C1 segment of cervical spinal cord (tissue), 14 donors: ENCODE measurements around the gene GAK.

Experiments used
- DNase-seq, 14 donors: peaks; one replicate each; lab custom pipeline; 2025; lab: John Stamatoyannopoulos, UW

Gene GAK

DNA sequence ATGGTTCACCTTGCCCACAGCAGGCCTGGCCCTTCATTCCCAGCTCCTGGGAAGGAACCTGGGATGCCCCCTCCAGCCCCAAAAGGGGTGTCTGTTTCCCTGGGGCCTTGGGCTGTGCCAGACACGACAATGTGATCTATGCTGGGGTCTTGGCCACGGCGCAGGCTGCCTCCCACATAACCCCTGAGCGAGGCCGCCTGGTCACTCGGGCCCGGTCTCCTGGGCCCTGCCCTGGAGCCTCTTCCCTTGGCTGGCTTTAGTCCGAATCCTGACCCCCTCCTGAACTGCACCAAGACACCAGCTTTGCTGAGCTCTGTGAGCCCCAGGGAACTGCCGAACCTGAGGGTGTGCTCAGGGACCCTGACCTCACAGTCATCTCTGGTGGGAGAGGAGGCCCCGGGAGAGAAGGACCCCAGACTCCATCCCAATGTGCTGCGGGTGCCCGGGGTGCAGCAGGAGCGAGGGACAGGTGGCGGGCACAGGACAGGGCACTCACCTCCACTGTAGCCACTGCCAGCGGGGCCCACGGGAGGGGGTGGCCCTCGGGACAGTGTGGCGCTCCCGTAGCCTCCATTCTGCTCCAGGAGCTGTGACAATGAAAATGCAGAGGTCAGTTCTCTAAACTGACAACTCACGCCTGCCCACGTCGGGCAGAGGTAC lies 42.0 kb downstream of the GAK start:
- no peak for DNase-seq

DNA sequence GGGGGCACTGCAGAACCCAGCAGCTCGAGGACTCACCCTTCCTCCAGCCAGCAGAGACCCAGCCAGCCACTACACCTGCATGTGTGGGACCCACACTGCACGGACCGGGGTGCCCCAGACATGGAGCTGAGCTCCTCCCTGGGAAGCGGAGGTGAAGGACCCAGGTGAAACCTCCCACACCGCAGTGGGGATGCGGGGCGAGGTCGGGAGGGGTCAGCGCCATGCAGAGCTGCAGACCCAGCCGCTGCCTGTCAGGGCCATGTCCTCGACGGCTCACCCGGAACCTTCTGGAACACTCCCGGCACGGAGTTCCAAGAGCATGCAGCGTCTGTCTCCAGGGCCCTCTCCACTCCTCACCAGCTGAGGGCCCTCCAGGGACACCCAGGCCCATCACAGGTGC lies 42.6 kb downstream of the GAK start:
- DNase-seq: no peak

DNA sequence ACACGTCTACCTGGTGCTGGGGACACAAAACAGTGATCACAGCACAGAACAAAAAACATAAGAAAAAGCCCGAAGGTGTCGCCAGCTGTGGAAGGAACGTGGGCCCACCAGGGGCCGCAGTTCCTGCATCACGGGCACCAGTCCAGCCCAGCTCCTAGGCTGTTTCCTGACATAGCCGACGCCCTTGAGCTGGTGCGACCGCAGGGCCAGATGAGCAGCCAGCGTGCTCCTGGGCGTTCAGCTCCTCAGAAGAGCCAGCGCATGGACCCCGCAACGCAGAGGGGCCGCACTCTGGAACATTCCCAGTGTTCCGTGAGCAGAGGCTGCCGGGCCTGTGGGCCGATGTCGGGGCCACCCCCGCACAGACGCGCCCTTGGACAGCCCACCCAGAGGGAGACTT lies 44.1 kb downstream of the GAK start:
- no peak for DNase-seq

DNA sequence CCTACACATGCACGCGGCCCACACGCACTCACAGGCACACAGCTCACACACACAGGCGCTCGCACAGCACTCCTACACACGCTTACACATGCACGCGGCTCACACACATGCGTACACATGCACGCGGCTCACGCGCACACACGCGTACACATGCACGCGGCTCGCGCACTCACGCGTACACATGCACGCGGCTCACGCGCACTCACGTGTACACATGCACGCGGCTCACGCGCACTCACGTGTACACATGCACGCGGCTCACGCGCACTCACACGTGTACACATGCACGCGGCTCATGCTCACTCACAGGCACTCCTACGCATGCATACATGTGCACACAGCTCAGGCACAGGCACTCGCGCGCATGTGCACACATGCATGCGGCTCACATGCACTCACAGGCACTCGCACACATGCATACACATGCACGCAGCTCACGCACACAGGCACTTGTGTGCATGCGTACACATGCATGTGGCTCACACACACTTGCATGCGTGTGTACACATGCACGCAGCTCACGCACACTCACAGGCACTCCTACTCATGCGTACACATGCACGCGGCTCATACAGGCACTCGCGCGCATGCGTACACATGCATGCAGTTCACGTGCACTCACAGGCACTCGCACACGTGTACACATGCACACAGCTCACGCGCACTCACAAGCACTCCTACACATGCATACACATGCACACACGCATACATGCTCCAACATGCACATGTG lies 44.9 kb downstream of the GAK start:
- DNase-seq: no peak

DNA sequence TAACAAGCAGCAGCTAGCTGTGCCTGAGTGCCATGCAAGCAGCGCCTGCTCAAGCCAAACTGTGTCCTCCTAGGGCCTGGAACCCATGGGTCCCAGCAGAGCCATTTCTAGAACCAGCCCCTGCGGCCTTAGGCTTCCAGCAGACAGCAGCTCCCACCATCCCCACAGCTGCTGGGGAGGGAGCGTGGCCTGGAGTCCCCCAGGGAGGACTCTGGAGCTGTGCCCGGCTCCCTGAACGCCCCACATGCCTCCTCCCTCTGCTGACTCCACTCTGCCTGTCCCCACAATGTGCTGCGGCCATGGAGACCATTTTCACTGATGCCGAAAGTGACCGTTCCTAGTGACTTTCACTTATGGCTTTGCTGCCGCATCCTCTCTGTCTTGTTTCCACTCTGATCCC lies 45.9 kb downstream of the GAK start:
- DNase-seq: no peak

DNA sequence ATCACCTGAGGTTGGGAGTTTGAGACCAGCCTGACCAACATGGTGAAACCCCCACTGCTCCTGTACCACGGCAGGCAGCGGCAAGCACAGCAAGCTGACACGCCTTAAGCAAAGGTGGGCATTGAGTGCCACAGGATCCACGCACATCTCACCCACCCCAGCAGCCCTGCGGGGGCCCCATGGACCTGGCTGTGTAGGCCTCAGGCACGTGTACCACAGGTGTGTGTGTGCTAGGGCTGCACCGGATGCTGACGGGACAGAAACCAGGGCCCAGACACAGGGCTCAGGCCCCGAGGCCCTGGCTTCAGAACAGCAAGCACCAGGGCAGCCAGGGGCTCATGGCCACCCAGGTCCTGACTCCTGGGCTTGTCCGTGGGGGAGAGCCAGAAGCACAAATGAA lies 46.8 kb downstream of the GAK start:
- no peak for DNase-seq

DNA sequence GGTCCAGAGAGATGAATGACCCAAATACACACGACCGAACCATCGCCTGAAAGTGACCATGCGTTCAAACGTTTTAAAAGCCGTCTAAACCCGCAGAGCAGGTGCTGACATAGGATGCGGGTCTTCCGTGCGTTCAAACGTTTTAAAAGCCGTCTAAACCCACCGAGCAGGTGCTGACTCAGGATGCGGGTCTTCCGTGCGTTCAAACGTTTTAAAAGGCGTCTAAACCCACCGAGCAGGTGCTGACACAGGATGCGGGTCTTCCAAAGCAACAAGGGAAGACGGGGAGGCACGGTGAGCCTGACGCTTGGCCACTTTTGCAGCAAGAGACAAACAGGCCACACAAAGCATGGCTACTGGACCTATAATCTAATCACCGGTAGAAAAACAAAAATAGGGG lies 47.2 kb downstream of the GAK start:
- no peak for DNase-seq

DNA sequence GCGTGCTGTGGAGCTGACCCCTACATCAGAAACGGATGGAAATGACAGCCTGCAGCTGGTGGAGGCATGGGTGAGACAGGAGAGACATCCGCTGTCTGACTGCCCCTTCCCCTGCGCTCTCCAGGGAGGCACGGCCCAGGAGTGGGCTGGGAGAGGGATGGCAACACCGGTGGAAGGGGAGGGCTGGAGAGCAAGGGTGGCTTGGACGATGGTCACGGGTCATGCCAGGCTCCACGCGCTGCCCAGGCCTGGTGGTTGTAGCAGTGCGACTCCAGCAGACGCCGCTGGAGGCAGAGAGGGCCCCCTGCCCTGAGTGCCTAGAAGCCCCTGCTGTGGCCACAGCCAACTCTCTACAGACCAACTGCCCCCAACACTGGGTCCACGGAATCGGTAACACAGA lies 47.9 kb downstream of the GAK start:
- DNase-seq: no peak

DNA sequence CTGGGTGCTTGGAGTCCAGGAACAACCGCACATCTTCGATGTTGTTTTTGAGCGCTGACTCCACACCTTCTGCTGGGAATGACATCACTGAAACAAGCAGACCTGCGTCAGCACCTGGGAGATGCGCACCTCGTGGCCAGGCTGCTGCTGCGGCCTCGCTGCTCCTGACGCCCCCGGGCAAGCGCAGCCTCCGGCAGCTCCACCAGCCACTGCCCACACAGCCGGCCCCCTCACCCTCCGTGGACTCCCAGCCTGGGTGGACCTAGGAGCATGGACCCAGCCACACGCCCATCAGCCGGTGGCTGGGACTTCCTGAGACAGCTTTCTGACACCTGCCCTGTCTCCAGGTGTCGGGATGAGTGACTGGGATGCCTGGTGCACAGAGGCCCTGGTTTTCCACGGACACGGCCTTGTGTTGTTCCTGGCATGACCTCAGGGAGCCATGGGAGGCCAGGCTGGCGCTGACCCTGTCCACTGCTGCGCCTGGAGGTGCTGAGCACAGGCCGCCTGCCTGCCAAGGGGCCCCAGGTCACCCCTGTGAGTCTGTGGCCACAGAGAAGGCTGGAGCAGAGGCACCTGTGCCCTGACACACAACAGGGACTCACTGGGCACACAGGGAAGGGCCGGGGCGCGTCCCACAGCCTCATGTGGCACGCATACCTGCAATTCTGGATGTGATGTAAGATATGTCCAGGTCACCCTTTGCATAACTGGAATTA lies 48.6 kb downstream of the GAK start:
- DNase-seq: no peak

DNA sequence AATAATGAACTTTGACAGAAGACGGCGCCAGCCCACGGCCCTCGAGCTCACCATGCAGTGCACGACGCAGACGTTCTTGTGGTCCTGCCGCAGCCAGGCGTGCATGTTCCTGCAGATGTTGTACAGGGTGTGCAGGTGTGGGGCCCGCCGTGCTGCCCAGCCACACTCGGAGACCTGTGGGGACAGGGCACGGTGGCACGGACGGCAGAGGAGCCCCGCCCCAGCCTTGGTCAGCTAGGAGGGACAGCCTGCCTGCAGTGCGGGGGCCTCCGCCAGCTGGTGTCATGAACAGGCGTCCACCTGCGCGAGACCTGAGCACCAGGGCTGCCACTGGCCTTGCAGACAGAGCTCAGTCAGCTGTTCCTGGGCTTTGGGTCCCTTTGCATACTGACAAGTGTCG lies 49.5 kb downstream of the GAK start:
- DNase-seq: no peak

DNA sequence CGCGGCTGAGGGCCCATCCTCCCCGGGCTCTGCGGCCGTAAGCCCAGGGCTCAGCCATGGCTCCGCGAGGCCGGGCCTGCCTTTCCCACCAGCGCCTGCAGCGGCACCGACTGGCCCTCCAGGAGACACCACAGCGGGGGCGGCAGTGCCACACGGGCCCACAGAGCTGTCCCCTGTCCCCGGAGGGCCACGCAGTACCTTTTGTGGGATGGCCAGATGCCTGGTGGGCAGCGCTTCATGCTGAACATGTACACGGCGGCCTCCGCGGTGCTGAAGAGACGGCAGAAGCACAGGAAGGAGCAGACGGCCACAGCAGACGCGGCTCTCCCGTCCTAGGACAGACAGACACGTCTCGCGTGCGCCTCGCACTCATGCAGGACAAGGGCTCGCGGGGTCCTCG lies 50.4 kb downstream of the GAK start:
- DNase-seq: no peak

DNA sequence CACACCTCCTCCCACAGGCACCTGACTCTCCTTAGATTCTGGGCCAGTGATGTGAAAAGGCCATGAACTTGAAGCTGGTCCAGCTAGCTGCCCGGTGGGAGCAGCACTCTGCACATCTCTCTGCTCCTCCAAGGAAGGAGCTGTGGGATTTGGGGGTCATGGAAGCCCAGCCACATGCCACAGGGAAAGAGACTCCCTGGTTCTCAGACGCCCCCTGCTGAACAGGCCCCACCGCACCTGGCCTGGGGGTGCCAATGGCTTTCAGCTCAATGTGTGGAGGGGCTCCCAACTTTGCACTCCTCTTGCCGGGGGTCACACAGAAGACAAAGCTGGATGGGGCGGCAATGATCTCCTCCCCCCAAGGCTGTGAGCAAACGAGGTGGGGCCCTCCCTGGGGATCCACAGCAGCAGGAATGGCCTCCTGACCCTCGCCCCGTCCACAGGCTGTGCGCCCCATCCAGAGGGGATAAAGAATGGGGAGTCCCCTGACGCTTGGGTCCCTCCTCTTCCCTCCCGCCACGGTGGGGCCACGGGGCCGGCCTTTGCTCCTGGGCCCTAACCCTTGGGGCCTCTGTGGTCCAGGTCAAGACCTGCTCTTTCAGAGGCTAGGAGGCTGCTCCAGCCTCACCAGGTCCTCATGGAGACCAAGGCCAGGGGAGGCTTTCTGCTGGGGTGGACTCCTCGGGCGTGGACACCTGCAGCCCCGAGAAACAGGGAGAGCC lies 51.3 kb downstream of the GAK start:
- no peak for DNase-seq

DNA sequence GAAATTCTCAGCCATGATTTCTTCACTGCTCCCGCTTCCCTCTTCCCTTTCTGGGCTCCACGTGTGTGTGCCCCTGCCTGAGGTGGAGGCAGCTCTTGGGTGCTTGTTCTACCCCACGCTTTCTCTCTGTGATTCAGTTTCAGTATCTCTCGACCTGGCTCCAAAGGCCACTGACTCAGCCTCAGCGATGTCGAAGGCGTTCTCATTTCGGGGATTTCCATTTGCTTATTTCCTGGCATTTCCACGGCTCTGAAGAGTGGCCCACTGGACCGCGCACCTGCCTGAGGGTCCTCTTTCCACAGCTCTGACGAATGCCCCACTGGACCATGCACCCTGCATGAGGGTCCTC lies 52.4 kb downstream of the GAK start:
- DNase-seq: no peak

DNA sequence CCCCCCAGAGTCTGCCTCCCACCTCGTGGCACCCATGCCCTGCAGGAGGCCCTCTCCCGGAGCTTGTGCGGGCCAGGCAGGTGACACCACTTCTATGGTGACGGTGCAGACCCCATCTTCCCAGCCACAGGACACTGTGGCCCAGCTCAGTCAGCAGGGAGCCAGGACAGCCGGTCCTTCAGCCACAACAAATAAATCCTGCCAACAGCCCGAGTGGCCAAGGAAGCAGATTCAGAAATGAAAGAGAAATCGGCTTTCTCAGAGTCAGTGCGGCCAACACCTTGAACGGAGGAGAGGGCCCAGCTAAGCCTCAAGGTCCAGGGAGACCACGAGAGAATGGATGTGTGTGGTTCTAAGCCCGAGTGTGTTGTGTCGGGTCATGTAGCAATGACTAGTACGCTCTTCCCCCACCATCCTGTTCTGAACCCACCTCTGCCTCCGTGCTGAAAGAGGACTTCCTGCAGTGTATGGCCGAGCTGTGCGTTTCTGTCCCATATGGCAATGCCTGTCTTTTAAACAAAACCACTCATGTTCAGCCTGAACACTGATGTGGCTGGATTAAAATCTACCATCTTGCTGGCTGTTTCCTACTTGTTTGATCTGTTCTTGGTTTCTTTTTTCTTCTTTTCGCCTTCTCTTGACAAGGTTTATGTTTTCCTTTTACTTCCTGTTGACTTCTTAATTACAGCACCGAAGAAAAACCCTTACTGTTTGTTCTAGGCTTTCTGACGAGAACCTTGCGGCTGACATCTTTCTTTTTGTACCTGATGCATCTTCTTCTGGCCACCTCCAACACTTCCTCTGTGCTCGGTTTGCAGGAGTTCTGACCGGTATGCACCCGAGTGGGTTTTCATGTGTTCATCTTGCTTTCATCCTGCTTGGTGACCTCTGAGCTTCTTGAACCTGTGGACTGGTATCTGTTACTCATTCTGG lies 53.1 kb downstream of the GAK start:
- DNase-seq: peak in 1 of 14 donors; percentile 85

DNA sequence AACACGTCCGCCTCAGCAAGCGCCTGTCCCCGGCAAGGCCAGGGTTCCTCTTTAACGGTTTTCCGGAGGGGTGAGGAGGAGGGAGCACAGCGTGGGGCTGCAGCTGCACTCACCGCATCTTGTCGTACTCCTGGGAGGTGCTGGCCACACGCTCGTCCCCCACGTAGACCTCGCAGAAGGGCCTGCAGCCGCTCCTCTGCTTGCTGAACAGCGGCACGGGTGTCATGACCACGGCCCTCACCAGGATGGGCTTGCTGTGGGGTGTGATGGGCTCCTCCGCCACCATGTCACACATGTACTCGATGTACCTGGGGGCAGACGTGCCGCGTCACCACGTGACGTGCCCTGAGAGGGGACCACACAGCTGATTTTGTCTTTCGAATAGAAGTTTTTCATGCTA lies 54.6 kb downstream of the GAK start:
- no peak for DNase-seq

DNA sequence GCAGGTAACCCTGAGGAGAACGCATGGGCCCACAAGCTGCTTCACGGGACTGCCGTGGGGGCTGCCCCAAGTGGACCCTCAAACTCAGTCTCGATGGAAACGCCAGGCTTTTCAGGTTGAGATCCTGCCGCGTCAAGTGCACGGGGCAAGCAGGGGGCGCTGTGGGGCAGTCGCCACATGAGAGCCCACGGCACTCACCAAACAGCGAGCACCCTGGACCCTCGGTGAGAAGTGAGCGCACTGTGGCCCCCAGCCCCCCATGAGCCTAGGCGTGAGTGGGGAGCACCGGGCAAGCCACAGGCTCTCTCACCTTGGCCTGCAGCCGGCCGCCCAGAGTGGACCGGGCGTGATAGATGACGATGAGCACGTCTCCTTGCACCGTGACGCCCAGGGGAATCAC lies 55.3 kb downstream of the GAK start:
- no peak for DNase-seq

DNA sequence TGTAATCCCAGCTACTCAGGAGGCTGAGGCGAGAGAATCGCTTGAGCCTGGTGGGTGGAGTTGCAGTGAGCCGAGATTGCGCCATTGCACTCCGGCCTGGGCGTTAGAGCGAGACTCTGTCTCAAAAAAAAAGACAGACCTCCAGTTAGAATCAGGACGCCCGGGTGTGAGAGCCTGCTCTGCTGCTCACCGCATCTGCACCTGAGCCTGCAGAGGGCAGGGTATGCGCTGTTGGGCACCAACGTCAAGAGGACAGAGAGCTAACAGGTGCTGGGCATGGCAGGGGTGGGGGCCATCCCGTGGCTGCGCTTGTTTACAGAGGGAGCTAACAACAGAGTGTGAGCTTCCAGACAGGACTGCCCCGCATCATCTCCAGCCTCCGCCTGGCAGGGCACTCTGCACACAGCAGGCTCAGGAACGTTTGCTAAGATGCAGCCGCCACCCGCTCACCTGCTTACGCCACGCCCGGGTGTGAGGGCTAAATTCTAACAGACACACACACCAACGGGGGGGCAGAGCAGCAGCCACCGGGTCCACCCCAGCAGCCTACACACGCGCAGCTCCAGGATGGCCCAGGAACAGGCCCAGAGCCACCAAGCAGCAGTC lies 56.2 kb downstream of the GAK start:
- no peak for DNase-seq

DNA sequence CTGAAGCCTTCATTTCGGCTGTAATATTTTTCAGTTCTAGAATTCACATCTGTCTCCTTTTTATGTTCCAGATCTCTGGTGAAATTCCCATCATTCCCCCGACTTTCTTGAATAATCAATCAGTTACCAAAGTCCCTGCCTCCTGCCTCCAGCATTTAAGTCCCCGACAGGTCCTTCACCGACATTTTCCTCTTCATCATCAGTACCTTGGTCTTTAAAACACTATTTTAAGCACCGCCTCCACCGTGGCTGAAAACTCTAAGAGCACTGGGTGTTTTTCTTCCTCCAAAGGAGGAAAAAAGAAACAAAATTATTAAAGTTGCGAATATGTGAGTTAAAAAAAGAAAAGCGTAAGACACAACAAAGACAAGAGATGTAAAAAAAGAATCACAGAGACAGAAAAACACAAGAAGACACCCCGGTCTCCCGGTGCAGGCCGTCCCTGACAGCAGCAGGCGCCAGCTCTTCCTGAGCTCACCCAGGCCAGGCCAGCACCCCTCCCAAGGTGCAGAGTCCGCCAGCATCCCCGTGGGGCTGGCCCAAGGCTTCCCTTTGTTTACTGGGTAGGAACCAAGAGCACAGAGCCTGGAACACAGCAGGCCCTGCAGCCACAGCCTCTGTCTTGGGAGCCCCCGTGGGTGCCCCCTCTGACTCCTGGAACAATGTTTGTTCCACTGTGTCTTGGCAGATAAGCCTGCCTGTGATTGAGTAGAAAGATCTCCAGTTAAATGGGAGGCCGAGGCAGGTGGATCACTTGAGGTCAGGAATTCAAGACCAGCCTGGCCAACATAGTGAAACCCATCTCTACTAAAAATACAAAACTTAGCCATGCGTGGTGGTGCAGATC lies 56.9 kb downstream of the GAK start:
- DNase-seq: peak in 1 of 14 donors; percentile 17

DNA sequence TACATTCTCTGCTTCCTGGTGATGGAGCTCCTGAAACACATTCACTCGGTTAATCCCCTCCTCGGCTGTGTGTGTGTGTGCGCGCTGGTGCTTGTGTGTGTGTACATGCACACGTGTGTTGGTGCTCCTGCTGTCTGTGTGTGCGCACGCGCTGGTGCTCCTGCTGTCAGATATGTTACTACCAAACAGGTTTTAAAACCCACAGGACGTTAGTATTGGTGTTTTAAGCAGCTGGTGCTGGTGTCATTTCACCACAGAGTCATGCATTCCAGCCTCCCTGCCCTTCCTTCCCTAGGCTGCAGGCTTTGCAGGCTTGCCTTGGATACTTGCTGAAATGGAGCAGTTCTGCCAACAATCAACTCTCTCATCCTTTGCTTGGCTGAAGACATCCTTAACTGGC lies 58.1 kb downstream of the GAK start:
- peak in 1 of 14 donors; percentile 28 for DNase-seq
